ENCODE measurements around the gene ASCL5.

Gene ASCL5

DNA sequence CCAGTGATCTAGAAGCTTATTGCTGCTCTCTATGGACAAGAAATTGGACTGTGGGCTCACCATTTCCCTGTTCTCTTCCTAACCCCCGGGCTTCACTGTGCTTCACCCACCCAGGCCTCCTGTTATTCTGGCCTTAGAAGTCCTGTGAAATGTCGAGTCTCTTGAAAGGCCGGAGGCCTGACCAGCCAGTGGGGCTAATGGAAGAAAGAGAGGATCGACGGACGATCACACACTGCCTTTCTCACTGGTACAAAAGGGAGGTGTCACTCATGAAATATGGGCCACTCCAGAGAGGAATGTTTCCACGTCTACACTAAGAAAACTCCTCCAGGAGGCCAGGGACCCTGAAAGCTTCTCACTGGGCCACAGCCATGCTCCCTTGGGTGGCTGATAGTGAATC, 50.9 kb downstream of the ASCL5 start:
- Histone ChIP-seq H3K27me3 (ENCODE audit: low read length) (no peaks in the 10 kb centered on the region), H3K4me3 (ENCODE audit: insufficient read depth, low read length, poor library complexity, severe bottlenecking) (no peak overlapping the region), H3K79me2 (ENCODE audit: insufficient read depth, low read length) (no peaks in the 10 kb centered on the region), H3K27ac (ENCODE audit: low read depth, low read length) (no peak overlapping the region), H3K9me3 (ENCODE audit: insufficient read depth, low read length) (no peaks in the 10 kb centered on the region), H2AFZ (ENCODE audit: low read depth, low read length, severe bottlenecking) (no peak overlapping the region), H4K20me1 (ENCODE audit: low read depth, low read length) (no peaks in the 10 kb centered on the region), H3K4me2 (ENCODE audit: low read depth, low read length, poor library complexity, severe bottlenecking) (no peak overlapping the region), H3K9ac (ENCODE audit: low read length) (no peak overlapping the region), H3K9me2 (replicated peaks; ENCODE audit: insufficient read depth, low read length) (no peaks in the 10 kb centered on the region), H3F3A (ENCODE audit: insufficient read depth) (no peaks in the 10 kb centered on the region), H3K36me3 (ENCODE audit: low read length) (no peaks in the 10 kb centered on the region)
- TF ChIP-seq EZH2phosphoT487 (conservative IDR thresholded peaks at IDR 0.05; ENCODE audit: low read length) (no peak), CTCF (IDR thresholded peaks at IDR 0.05; ENCODE audit: insufficient read depth, low read length, poor library complexity, severe bottlenecking) (no peak)

GRCh38 chr1:201074018-201074417, 53.0 kb downstream of the ASCL5 start:
- H2AFZ ChIP-seq (ENCODE audit: low read depth, low read length, severe bottlenecking): no peak overlapping the region
- H3K9ac ChIP-seq (ENCODE audit: low read length): no peak overlapping the region
- no peak for TF ChIP-seq CTCF (IDR thresholded peaks at IDR 0.05; ENCODE audit: insufficient read depth, low read length, poor library complexity, severe bottlenecking)
- H3K36me3 ChIP-seq (ENCODE audit: low read length): no peaks in the 10 kb centered on the region
- H3K27ac ChIP-seq (ENCODE audit: low read depth, low read length): no peak overlapping the region
- H3K27me3 ChIP-seq (ENCODE audit: low read length): no peaks in the 10 kb centered on the region
- no peaks in the 10 kb centered on the region for H3F3A ChIP-seq (ENCODE audit: insufficient read depth)
- no peaks in the 10 kb centered on the region for H3K9me3 ChIP-seq (ENCODE audit: insufficient read depth, low read length)
- H3K9me2 ChIP-seq (replicated peaks; ENCODE audit: insufficient read depth, low read length): no peaks in the 10 kb centered on the region
- H3K4me3 ChIP-seq (ENCODE audit: insufficient read depth, low read length, poor library complexity, severe bottlenecking): no peak overlapping the region
- no peak overlapping the region for H3K4me2 ChIP-seq (ENCODE audit: low read depth, low read length, poor library complexity, severe bottlenecking)
- no peaks in the 10 kb centered on the region for H3K79me2 ChIP-seq (ENCODE audit: insufficient read depth, low read length)
- no peaks in the 10 kb centered on the region for H4K20me1 ChIP-seq (ENCODE audit: low read depth, low read length)

- Histone ChIP-seq H2AFZ (ENCODE audit: low read depth, low read length, severe bottlenecking) (no peak overlapping the region), H3K9ac (ENCODE audit: low read length) (no peak overlapping the region), H3K27ac (ENCODE audit: low read depth, low read length) (no peak overlapping the region), H3K36me3 (ENCODE audit: low read length) (no peaks in the 10 kb centered on the region), H3K9me2 (replicated peaks; ENCODE audit: insufficient read depth, low read length) (no peaks in the 10 kb centered on the region), H3K79me2 (ENCODE audit: insufficient read depth, low read length) (no peaks in the 10 kb centered on the region), H3F3A (ENCODE audit: insufficient read depth) (no peaks in the 10 kb centered on the region), H3K9me3 (ENCODE audit: insufficient read depth, low read length) (no peaks in the 10 kb centered on the region), H3K4me3 (ENCODE audit: insufficient read depth, low read length, poor library complexity, severe bottlenecking) (no peak overlapping the region), H3K4me2 (ENCODE audit: low read depth, low read length, poor library complexity, severe bottlenecking) (no peak overlapping the region), H3K27me3 (ENCODE audit: low read length) (no peaks in the 10 kb centered on the region), H4K20me1 (ENCODE audit: low read depth, low read length) (no peaks in the 10 kb centered on the region)
- no peak for TF ChIP-seq CTCF (IDR thresholded peaks at IDR 0.05; ENCODE audit: insufficient read depth, low read length, poor library complexity, severe bottlenecking)
- no peak for TF ChIP-seq EZH2phosphoT487 (conservative IDR thresholded peaks at IDR 0.05; ENCODE audit: low read length)
Observed at GRCh38 chr1:201072922-201073321, 54.1 kb downstream of the ASCL5 start.

GRCh38 chr1:201072149-201072548, 54.8 kb downstream of the ASCL5 start:
- Histone ChIP-seq H2AFZ (ENCODE audit: low read depth, low read length, severe bottlenecking) (no peak overlapping the region), H3K79me2 (ENCODE audit: insufficient read depth, low read length) (no peaks in the 10 kb centered on the region), H3K9me2 (replicated peaks; ENCODE audit: insufficient read depth, low read length) (no peaks in the 10 kb centered on the region), H3K27me3 (ENCODE audit: low read length) (no peaks in the 10 kb centered on the region), H4K20me1 (ENCODE audit: low read depth, low read length) (no peaks in the 10 kb centered on the region), H3F3A (ENCODE audit: insufficient read depth) (no peaks in the 10 kb centered on the region), H3K9me3 (ENCODE audit: insufficient read depth, low read length) (no peaks in the 10 kb centered on the region), H3K4me2 (ENCODE audit: low read depth, low read length, poor library complexity, severe bottlenecking) (no peak overlapping the region), H3K4me3 (ENCODE audit: insufficient read depth, low read length, poor library complexity, severe bottlenecking) (no peak overlapping the region), H3K36me3 (ENCODE audit: low read length) (no peaks in the 10 kb centered on the region), H3K27ac (ENCODE audit: low read depth, low read length) (no peak overlapping the region), H3K9ac (ENCODE audit: low read length) (no peak overlapping the region)
- TF ChIP-seq CTCF (IDR thresholded peaks at IDR 0.05; ENCODE audit: insufficient read depth, low read length, poor library complexity, severe bottlenecking) (no peak), EZH2phosphoT487 (conservative IDR thresholded peaks at IDR 0.05; ENCODE audit: low read length) (no peak)
